ENCODE data around the gene GATA2.

Gene GATA2

DNA sequence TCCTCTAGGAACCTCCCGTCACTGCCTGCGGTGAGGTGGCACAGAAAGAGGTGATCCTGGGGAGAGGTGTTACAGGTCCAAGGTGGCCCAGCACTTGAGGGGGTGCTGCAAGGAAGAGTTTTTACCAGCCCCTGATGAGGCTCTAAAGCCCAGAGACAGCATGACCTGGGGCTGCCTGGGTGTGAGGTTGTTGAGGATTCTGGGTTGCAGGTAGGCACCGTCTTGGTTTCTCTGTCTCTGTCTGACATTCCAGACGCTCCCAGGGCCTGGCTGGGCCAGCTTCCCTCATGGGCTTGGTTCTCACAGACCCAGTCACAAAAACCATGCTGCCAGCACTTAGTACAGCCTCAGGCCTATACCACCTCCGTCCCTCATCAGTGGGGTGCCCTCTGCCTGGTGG is 57.4 kb downstream of the GATA2 start:
- peaks cover 21% of the 10 kb centered on the region for H3K4me1 ChIP-seq
- H3K27me3 ChIP-seq (ENCODE audit: control insufficient read depth, insufficient read depth, low read length), result no peaks in the 10 kb centered on the region
- peak overlapping the region; percentile 62 for H3K4me2 ChIP-seq (ENCODE audit: low read length)
- peak overlapping the region; percentile 55 for H2AFZ ChIP-seq
- H3K79me2 ChIP-seq, result no peaks in the 10 kb centered on the region
- no peaks in the 10 kb centered on the region for H3K36me3 ChIP-seq (ENCODE audit: control insufficient read depth, insufficient read depth, low read length)
- TF ChIP-seq, protein P1, sequence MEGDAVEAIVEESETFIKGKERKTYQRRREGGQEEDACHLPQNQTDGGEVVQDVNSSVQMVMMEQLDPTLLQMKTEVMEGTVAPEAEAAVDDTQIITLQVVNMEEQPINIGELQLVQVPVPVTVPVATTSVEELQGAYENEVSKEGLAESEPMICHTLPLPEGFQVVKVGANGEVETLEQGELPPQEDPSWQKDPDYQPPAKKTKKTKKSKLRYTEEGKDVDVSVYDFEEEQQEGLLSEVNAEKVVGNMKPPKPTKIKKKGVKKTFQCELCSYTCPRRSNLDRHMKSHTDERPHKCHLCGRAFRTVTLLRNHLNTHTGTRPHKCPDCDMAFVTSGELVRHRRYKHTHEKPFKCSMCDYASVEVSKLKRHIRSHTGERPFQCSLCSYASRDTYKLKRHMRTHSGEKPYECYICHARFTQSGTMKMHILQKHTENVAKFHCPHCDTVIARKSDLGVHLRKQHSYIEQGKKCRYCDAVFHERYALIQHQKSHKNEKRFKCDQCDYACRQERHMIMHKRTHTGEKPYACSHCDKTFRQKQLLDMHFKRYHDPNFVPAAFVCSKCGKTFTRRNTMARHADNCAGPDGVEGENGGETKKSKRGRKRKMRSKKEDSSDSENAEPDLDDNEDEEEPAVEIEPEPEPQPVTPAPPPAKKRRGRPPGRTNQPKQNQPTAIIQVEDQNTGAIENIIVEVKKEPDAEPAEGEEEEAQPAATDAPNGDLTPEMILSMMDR (IDR thresholded peaks at IDR 0.05), result no peak
- H3K9ac ChIP-seq, result no peak overlapping the region
- no peak overlapping the region for H3K4me3 ChIP-seq (ENCODE audit: low read depth, low read length)
- peak overlapping the region; percentile 27 for H3K27ac ChIP-seq
- no peaks in the 10 kb centered on the region for H3K9me3 ChIP-seq (ENCODE audit: control insufficient read depth, low read length)

- Histone ChIP-seq H3K27ac (peak overlapping the region; percentile 27), H3K27me3 (ENCODE audit: control insufficient read depth, insufficient read depth, low read length) (no peaks in the 10 kb centered on the region), H3K9ac (no peak overlapping the region), H3K79me2 (no peaks in the 10 kb centered on the region), H2AFZ (peak overlapping the region; percentile 55), H3K36me3 (ENCODE audit: control insufficient read depth, insufficient read depth, low read length) (no peaks in the 10 kb centered on the region), H3K4me1 (peaks cover 21% of the 10 kb centered on the region), H3K4me3 (ENCODE audit: low read depth, low read length) (peak overlapping the region; percentile 15), H3K9me3 (ENCODE audit: control insufficient read depth, low read length) (no peaks in the 10 kb centered on the region), H3K4me2 (ENCODE audit: low read length) (peak overlapping the region; percentile 62)
- TF ChIP-seq, protein P1 (IDR thresholded peaks at IDR 0.05), result no peak
Measured at GRCh38 chr3:128435058-128435457, 57.9 kb downstream of the GATA2 start.

DNA sequence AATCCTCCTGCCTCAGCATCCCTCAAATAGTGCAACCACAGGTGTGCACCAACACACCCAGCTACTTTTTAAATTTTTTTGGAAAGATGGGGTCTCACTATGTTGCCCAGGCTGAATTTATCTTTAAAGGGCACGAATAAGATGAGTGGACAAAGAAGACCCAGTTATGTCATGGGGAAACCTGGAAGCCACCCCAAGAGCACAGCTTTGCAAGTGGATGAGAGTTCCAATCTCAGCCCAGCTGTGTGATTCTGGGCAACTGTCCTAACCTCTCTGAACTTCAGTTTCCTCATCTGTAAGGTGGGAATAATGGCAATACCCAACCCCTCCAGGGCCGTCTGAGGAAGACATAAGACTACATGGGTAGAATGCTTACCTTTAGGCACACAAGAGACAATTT is 58.5 kb downstream of the GATA2 start:
- H3K27me3 ChIP-seq (ENCODE audit: control insufficient read depth, insufficient read depth, low read length), result no peaks in the 10 kb centered on the region
- no peaks in the 10 kb centered on the region for H3K36me3 ChIP-seq (ENCODE audit: control insufficient read depth, insufficient read depth, low read length)
- H3K9ac ChIP-seq, result no peak overlapping the region
- H3K4me2 ChIP-seq (ENCODE audit: low read length), result peak overlapping the region; percentile 62
- TF ChIP-seq, protein P1 (IDR thresholded peaks at IDR 0.05), result no peak
- peak overlapping the region; percentile 27 for H3K27ac ChIP-seq
- no peaks in the 10 kb centered on the region for H3K9me3 ChIP-seq (ENCODE audit: control insufficient read depth, low read length)
- no peak overlapping the region for H2AFZ ChIP-seq
- H3K4me1 ChIP-seq, result peaks cover 21% of the 10 kb centered on the region
- peak overlapping the region; percentile 15 for H3K4me3 ChIP-seq (ENCODE audit: low read depth, low read length)
- H3K79me2 ChIP-seq, result no peaks in the 10 kb centered on the region

- H3K27me3 ChIP-seq (ENCODE audit: control insufficient read depth, insufficient read depth, low read length), result no peaks in the 10 kb centered on the region
Measured at GRCh38 chr3:128433837-128434165, 59.2 kb downstream of the GATA2 start.

More at GRCh38 chr3:128433837-128434165, 59.2 kb downstream of the GATA2 start:
- H3K9me3 ChIP-seq (ENCODE audit: control insufficient read depth, low read length), result no peaks in the 10 kb centered on the region
- H3K79me2 ChIP-seq, result no peaks in the 10 kb centered on the region
- H3K4me1 ChIP-seq, result peaks cover 21% of the 10 kb centered on the region
- H3K36me3 ChIP-seq (ENCODE audit: control insufficient read depth, insufficient read depth, low read length), result no peaks in the 10 kb centered on the region
- H3K4me2 ChIP-seq (ENCODE audit: low read length), result no peak overlapping the region
- TF ChIP-seq, protein P1 (IDR thresholded peaks at IDR 0.05), result no peak
- H2AFZ ChIP-seq, result no peak overlapping the region
- H3K9ac ChIP-seq, result no peak overlapping the region
- H3K4me3 ChIP-seq (ENCODE audit: low read depth, low read length), result no peak overlapping the region
- H3K27ac ChIP-seq, result no peak overlapping the region
